ENCODE measurements around the gene ISOC1. TPM values are rescaled to one million over a fixed set of nuclear protein-coding genes. Genes with fewer than 3 reads are reported as not detected.

Gene ISOC1
- total and polyA plus RNA-seq, 2 of the 13 experiments (the other 11 are each of a cell fraction or from before 2014, with no cell fraction given) = 25.7 to 51.3 TPM

DNA sequence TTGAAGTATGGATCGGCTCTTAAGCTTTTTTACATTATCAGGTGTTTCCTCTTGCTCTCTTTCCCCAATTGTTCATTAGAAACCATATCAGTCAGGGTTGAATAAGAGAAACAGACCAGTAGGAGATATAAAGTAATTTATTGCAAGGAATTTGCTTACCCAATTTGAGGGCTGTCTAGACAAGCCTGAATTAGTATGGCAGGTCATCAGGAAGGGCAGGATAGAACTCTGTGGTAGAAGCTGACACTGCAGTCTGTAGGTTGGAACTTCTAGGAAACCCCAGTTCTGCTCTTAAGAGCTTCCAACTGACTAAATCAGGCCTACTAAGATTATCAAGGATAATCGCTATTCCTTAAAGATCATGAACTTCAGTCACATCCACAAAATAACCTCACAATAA is 24.3 kb downstream of the ISOC1 start (continued):
- TF ChIP-seq SMC3 (IDR thresholded peaks at IDR 0.05; ENCODE audit: low read length) (no peak), ZNF557 (CRISPR knock-in tag; IDR thresholded peaks at IDR 0.05) (no peak)
- TF ChIP-seq, protein P1, sequence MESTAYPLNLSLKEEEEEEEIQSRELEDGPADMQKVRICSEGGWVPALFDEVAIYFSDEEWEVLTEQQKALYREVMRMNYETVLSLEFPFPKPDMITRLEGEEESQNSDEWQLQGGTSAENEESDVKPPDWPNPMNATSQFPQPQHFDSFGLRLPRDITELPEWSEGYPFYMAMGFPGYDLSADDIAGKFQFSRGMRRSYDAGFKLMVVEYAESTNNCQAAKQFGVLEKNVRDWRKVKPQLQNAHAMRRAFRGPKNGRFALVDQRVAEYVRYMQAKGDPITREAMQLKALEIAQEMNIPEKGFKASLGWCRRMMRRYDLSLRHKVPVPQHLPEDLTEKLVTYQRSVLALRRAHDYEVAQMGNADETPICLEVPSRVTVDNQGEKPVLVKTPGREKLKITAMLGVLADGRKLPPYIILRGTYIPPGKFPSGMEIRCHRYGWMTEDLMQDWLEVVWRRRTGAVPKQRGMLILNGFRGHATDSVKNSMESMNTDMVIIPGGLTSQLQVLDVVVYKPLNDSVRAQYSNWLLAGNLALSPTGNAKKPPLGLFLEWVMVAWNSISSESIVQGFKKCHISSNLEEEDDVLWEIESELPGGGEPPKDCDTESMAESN (CRISPR knock-in tag; conservative IDR thresholded peaks at IDR 0.05) = no peak

DNA sequence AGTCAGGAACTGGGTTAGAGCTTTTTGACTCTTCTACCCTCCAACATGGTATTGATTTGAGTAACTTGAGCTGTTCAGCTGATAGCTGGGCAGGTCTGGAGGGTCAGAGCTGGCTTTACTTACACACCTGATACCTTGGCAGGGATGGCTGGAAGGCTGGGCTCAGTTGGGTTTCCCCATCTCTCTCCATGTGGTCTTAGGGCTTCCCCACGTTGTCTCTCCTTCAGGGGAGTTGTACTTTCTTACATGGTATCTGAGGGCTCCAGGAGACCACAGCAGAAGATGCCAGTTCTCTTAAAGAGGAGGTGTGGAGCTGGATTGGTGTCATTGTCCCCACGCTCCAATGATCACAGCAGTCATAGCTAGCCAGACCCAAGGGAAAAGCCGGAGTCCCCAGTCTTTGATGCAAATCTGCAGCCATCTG is 25.6 kb downstream of the ISOC1 start:
- Histone ChIP-seq H3K4me2 (ENCODE audit: low read depth, low read length) (no peak overlapping the region), H3K79me2 (ENCODE audit: insufficient read depth, low read length) (no peaks in the 10 kb centered on the region), H2AFZ (ENCODE audit: low read length) (no peak overlapping the region), H3K4me1 (ENCODE audit: insufficient read depth, low read length) (no peaks in the 10 kb centered on the region), H3K9me3 (ENCODE audit: low read length) (no peaks in the 10 kb centered on the region), H3K36me3 (replicated peaks in 1 of 2; ENCODE audit: control insufficient read depth in 1 of 2, insufficient read depth in 2 of 2, low read length in 2 of 2) (no peaks in the 10 kb centered on the region), H3K9ac (ENCODE audit: insufficient read depth, low read depth, low read length) (no peak overlapping the region), H3K4me3 (replicated peaks in 1 of 3; ENCODE audit: insufficient read depth in 1 of 3, low read depth in 2 of 3, low read length in 3 of 3) (no peak overlapping the region), H4K20me1 (ENCODE audit: insufficient read depth, low read length) (no peaks in the 10 kb centered on the region), H3K27me3 (ENCODE audit: control insufficient read depth in 1 of 2, insufficient read depth in 2 of 2, low read length in 2 of 2) (no peaks in the 10 kb centered on the region), H3K27ac (ENCODE audit: extremely low read length, insufficient read depth, low read length) (no peak overlapping the region)
- ChIA-PET POLR2A (no interaction called here), CTCF (ENCODE audit: low intra/inter-chr PET ratio, low total read pairs) (no interaction called here)
- intact Hi-C loops (cut with micrococcal nuclease; ENCODE audit: unreplicated experiment) (no loop called here), in situ Hi-C loops (cut with HindIII; ENCODE audit: extremely low pct_ligation_motif_present, low pct_unique_long_range_greater_than_20kb) (loop anchor here (25.0 kb wide), 1 partner anchor 908 kb away; no protein-coding TSS in a partner anchor)
- ATAC-seq (no peak; the same call in 2 of the 3 replicates), DNase-seq (ENCODE audit: low spot score) (no peak), FAIRE-seq (no peak)
- BruUV-seq (replicated peaks) = no TSS peak
- WGBS (ENCODE audit: low lambda C conversion rate) = 94% methylated on average over 2 of the region's 3 CpGs
- TF ChIP-seq ZNF30 (CRISPR knock-in tag; IDR thresholded peaks at IDR 0.05) (no peak), ZNF724P (CRISPR knock-in tag; IDR thresholded peaks at IDR 0.05; ENCODE audit: borderline replicate concordance) (no peak), HNF4G (IDR thresholded peaks at IDR 0.05; ENCODE audit: borderline replicate concordance, low read depth, low read length) (no peak), HNF4G (CRISPR knock-in tag; IDR thresholded peaks at IDR 0.05; ENCODE audit: borderline replicate concordance, low read depth) (no peak), MEIS2 (CRISPR knock-in tag; IDR thresholded peaks at IDR 0.05) (no peak), SYNCRIP (IDR thresholded peaks at IDR 0.05; ENCODE audit: insufficient read depth, low read depth, low read length) (no peak), ZSCAN25 (CRISPR knock-in tag; IDR thresholded peaks at IDR 0.05) (no peak), LCORL (IDR thresholded peaks at IDR 0.05) (no peak), LCORL (CRISPR knock-in tag; IDR thresholded peaks at IDR 0.05) (no peak), ARNT (IDR thresholded peaks at IDR 0.05) (no peak), ZNF703 (CRISPR knock-in tag; IDR thresholded peaks at IDR 0.05; ENCODE audit: borderline replicate concordance) (no peak), IKZF4 (CRISPR knock-in tag; IDR thresholded peaks at IDR 0.05; ENCODE audit: borderline replicate concordance, low read depth, not compliant biosample characterization) (no peak), SMC3 (IDR thresholded peaks at IDR 0.05; ENCODE audit: low read length) (no peak)
- TF ChIP-seq, protein P2, sequence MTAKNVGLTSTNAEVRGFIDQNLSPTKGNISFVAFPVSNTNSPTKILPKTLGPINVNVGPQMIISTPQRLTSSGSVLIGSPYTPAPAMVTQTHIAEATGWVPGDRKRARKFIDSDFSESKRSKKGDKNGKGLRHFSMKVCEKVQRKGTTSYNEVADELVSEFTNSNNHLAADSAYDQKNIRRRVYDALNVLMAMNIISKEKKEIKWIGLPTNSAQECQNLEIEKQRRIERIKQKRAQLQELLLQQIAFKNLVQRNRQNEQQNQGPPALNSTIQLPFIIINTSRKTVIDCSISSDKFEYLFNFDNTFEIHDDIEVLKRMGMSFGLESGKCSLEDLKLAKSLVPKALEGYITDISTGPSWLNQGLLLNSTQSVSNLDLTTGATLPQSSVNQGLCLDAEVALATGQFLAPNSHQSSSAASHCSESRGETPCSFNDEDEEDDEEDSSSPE (CRISPR knock-in tag; IDR thresholded peaks at IDR 0.05) = no peak
- TF ChIP-seq, protein P3, sequence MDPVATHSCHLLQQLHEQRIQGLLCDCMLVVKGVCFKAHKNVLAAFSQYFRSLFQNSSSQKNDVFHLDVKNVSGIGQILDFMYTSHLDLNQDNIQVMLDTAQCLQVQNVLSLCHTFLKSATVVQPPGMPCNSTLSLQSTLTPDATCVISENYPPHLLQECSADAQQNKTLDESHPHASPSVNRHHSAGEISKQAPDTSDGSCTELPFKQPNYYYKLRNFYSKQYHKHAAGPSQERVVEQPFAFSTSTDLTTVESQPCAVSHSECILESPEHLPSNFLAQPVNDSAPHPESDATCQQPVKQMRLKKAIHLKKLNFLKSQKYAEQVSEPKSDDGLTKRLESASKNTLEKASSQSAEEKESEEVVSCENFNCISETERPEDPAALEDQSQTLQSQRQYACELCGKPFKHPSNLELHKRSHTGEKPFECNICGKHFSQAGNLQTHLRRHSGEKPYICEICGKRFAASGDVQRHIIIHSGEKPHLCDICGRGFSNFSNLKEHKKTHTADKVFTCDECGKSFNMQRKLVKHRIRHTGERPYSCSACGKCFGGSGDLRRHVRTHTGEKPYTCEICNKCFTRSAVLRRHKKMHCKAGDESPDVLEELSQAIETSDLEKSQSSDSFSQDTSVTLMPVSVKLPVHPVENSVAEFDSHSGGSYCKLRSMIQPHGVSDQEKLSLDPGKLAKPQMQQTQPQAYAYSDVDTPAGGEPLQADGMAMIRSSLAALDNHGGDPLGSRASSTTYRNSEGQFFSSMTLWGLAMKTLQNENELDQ (CRISPR knock-in tag; IDR thresholded peaks at IDR 0.05; ENCODE audit: borderline replicate concordance) = no peak
- TF ChIP-seq, protein P4, sequence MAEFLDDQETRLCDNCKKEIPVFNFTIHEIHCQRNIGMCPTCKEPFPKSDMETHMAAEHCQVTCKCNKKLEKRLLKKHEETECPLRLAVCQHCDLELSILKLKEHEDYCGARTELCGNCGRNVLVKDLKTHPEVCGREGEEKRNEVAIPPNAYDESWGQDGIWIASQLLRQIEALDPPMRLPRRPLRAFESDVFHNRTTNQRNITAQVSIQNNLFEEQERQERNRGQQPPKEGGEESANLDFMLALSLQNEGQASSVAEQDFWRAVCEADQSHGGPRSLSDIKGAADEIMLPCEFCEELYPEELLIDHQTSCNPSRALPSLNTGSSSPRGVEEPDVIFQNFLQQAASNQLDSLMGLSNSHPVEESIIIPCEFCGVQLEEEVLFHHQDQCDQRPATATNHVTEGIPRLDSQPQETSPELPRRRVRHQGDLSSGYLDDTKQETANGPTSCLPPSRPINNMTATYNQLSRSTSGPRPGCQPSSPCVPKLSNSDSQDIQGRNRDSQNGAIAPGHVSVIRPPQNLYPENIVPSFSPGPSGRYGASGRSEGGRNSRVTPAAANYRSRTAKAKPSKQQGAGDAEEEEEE (CRISPR knock-in tag; IDR thresholded peaks at IDR 0.05; ENCODE audit: borderline replicate concordance) = no peak
